GM08714 (cell line): Measurements from ENCODE around the gene CACNG4.
A peak's percentile ranks its signal among the peaks of the same experiment; 100 is the strongest.

ENCODE experiments used
- H3K4me3 ChIP-seq: fragments of 200-500 bp; sonication (Bioruptor generic); 2 replicates; pipeline ENCODE4 v1.5.1; 2014; ENCODE audit warnings: mild to moderate bottlenecking, low read length, inconsistent platforms
- ZNF274 ChIP-seq: IDR thresholded peaks from 2 replicates; pipeline ENCODE4 v1.6.1; 2012; ENCODE audit warnings: mild to moderate bottlenecking, low read depth, low read length

The CACNG4 gene

DNA sequence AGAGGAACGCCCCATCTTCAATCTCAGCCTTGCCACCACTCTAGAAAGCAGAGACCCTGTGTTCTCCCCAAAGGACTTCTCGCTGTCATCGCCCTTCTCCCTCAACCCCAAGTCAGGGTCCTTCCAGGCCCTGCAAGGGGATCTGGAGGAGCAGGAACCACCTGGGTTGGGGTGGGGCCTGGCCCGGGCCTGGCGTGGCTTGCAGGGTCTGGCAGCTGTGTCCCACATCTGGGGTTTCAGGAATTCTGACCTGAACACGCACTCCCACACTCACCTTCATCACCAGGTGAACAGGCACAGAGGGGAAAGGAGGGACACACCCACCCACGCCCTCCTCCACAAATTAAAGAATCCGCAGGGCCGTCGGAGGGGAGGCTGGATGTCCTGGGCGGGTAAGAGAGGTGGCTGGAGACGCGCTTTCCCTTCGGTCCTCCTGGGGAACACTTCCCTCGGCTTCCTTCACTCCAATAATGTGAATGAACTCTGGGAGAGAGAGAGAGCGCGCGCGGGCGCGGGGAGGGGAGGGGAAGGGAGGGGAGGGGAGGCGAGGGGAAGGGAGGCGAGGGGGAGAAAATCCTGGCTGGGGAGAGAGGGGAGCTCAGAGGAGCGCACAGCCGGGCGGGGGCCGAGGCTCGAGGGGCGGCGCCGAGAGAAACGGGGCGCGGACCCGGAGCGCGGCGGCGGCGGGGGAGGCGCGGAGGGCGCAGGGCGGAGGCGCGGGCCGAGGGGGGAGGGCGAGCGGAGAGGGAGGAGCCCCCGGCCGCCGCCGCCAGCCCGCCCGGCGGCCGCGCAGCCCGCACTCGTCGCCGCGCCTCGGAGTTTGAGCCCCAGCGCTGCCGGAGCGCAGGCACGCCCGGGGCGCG, at the start of gene CACNG4:
CACNG4 (plus strand) TSS at position 799 of the 863 bp plus-strand sequence. CDS start 205 bp downstream, outside the sequence.
- TF ChIP-seq ZNF274, result no peak
- peak within 1 kb of the TSS; percentile 39; the same call in 1 of the 2 replicates for H3K4me3 ChIP-seq

DNA sequence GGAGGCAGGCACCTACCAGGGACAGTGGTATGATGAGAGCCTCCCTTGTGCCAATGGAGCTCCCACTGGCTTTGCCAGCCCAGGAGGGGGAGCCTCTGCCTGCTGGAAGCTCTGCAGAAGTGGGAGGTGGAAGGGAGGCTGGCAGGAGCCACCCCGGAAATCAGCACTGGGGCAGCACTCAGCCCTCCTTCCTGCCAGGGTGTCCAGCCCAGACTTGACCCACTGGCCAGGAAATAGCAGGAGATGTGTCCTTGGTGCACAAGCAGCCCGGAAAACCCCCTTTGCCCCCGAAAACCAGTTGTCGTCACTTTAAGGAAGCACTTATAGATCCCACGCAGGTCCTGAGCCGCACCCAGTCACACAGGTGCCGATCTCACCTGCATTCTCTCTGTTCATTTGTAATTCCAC, 49.3 kb upstream of the CACNG4 start:
- no peak overlapping the region for H3K4me3 ChIP-seq
- no peak for TF ChIP-seq ZNF274

DNA sequence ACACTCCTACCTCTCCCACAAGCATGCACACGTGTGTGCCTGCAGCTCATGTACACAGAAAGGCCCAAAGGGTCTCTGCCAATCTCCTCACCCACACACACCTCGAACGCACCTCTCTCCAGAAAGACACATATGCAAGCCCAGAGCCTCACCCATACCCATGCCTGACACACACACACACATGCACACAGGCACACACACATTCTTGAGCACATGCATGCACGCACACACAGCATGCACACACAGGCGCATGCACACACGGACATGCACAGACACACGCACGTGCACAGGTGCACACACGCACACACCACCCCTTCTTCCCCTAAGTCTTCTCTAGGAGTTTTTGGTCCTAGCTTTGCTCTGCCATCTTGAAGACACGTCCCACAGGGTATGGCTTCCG, 48.7 kb upstream of the CACNG4 start:
- TF ChIP-seq ZNF274, result no peak
- no peak overlapping the region for H3K4me3 ChIP-seq

DNA sequence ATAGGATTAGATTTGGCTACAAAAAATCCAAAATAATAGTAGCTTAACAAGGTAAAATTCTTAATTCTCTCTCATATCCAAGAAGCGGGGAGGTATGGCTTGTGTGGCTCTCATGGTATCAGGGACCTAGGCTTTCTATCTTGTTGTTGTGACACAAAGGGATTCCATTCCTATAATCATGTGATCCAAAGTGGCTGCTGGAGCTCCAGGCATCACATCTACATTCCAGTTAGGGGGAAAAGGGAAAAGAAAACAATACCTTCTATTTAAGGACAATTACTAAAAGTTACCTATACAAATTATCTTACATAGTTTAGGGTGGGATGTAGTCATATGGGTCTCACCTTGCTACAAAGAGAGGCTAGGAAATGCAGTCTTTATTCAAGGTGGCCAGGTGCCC, 47.6 kb upstream of the CACNG4 start:
- TF ChIP-seq ZNF274, result no peak
- H3K4me3 ChIP-seq, result no peak overlapping the region

DNA sequence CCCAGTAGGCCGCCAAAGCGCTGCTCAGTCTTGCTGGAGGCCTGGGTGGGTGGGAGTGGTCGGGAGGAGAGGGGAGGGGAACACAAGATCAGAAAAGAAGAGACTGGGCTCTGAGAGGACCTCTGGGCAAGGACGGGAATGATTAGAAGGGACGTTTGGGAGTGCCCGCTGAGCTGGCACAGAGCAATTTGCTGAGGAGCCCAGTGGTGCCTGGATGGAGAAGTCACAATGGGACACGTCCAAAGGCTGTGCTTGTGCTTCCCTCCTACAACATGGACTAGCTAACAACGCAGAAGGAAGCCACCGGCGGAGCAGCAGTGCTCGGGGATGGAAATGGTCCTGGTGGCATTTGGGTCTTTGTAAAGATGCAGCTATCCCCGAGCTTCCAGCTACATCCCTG, 45.6 kb upstream of the CACNG4 start:
- TF ChIP-seq ZNF274, result no peak
- no peak overlapping the region for H3K4me3 ChIP-seq

DNA sequence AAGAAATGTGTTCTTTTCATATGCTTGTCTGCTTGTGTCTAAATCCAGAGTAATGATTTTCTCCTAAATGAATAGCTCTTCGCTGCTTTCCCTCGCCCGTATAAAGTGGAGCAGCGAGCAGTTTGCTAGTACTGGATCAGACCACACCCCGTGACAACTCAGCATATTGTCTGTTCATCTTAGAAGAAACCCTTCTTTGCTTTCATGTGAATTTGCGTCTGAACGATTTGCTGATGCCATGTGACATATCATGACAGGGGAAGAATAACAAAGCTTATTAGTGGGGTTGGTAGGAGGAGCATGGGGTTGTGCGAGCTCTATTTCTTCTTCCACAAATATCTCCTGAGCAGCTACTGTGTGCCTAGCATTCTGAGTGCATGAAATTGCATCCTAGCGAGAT, 44.1 kb upstream of the CACNG4 start:
- no peak overlapping the region for H3K4me3 ChIP-seq
- no peak for TF ChIP-seq ZNF274

DNA sequence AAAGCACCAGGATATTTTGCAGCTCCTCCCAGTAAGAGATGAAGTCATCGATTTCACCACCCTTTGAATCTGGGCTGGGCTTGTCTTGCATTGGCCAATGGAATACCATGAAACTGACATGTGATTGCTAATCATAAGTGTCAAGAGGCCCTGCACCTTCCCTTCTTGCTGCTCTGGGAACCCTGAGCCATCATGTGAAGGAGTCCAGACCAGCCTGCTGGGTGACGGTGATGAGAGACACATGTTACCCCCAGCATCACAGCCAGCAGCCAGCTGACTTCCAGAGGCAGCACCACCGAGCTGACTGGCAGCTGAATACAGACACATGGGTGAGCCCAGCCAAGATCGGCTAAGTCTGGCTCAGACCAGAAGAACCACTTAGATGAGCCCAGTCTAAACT, 43.6 kb upstream of the CACNG4 start:
- H3K4me3 ChIP-seq, result no peak overlapping the region
- TF ChIP-seq ZNF274, result no peak

DNA sequence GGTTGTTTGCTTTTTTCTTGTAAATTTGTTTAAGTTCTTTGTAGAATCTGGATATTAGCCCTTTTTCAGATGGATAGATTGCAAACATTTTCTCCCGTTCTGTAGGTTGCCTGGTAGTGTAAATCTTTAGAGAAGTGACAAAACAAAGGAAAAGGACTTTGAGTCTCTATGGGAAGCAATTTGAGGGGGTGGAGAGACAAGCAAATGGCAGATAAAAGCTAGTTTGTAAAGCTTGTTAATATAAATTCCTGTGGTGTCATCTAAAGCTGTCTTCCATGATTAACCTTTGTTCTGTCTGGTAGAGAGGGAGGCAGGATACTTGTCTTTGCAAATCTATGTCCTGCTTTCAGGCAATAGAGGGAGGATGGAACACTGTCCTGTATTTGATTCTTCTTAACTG, 40.6 kb upstream of the CACNG4 start:
- TF ChIP-seq ZNF274, result no peak
- H3K4me3 ChIP-seq, result no peak overlapping the region

DNA sequence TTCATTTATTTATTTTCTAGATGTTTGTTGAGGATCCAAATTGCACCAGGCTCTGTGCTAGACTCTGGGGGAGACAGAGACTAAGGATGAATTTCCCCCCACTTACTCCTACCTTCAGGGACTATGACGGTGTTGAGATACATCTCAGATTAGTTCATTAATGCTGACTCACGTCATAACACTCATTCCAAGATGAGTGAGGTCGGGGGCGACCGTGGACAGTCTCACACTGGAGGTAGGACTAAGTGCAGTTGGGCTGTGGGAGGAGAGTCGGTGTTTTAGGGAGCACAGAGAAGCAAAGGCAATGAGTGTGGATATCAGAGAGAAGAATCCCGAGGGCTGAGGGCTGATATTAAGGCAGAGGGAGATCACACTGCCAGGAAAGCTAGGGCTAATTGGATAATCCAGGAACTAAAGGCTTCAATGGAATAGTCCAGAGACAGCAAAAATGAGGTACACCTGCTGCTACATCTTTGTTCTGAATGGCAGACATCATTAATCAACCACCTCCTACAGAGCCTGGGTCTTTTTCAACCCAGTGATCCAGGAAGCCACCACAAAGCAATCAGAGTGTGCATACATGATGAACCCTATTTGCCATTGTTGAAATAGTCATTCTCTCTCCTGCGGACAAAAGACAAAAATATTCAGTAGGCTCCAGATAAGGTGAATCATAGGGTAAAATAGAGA, 38.6 kb upstream of the CACNG4 start:
- H3K4me3 ChIP-seq, result no peak overlapping the region
- no peak for TF ChIP-seq ZNF274

DNA sequence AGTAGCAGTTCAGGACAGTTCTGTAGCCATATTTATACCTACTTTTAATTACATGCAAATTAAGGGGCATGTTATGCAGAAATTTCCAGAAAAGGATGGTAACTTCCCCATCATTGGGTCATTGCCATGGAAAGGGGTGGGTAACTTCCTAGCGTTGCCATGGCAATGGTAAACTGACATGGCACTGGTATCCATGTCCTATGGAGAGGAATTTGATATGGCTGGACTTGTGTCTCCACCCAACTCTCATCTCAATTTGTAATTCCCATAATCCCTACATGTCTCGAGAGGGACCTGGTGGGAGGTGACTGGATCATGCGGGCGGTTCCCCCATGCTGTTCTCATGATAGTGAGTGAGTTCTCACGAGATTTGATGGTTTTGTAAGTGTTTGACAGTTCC, 35.6 kb upstream of the CACNG4 start:
- TF ChIP-seq ZNF274, result no peak
- H3K4me3 ChIP-seq, result no peak overlapping the region

DNA sequence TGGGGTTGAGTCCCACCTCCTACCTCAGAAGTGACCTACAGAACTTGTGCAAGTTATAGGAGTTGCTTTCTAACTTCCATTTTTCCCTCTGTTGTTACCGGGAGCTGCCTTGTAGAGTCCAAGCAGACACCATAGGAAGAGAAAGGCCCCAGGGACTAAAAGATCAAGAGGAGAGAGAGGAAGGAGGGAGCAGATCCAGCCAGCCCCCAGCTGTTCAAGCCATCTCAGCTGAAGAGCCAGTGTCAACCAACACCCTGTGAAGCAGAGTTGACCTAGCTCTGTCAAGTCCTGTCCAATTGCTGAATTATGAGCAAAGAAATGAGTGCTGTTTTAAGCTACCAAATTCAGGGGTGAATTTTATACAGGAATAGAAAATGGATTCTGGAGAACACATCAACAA, 34.9 kb upstream of the CACNG4 start:
- no peak overlapping the region for H3K4me3 ChIP-seq
- TF ChIP-seq ZNF274, result no peak

DNA sequence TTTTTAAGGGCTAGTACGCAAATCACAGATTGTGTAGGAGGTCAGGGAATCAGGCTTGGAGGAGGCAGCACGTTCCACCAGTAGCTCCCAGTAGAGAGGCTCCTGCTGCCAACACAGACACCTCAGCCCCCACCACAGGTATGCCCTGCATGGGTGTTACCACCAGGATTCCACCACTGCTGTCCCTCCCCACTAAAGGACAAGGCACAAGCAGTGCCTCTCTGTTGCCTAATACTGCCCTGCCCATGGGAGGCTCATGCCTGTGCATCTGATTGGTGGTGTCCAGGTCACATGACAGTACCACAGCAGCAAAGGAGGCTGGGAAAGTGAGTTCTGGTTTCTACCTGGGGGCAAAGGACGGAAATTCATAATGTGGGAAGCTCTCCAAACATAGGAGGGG, 33.6 kb upstream of the CACNG4 start:
- TF ChIP-seq ZNF274, result no peak
- H3K4me3 ChIP-seq, result no peak overlapping the region

DNA sequence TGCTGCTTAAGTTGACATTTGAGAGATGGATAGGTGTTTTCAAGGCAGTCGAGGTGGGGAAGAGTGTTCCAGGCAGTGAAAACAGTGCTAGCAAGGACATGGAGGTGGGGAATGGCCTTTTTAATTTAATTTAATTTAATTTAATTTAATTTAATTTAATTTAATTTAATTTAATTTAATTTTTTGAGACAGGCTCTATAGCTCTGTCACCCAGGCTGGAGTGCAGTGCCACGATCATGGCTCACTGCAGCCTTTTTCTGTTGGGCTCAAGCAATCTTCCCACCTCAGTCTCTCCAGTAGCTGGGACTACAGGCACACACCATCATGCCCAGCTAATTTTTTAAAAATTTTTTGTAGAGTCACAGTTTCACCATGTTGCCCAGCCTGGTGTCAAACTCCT, 32.2 kb upstream of the CACNG4 start:
- no peak for TF ChIP-seq ZNF274
- H3K4me3 ChIP-seq, result no peak overlapping the region

DNA sequence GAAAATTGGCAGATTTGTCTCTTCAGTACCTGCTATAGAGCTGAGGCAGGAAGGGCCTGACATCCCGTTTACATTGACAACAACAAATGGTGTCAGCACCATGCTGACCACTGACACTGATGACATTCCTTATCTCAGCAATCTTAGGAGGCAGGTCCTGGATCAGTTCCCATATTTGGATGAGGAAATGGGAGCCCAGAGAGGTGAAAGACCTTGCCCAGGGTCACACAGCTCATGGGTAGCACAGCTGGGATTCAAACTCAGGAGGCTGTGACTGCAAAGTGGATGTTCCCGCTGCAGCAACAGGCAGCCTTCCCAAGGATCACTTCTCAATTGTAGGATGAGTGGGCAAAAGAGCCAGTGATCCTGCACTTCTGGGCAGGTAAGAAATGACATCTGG, 30.5 kb upstream of the CACNG4 start:
- H3K4me3 ChIP-seq, result no peak overlapping the region
- no peak for TF ChIP-seq ZNF274

DNA sequence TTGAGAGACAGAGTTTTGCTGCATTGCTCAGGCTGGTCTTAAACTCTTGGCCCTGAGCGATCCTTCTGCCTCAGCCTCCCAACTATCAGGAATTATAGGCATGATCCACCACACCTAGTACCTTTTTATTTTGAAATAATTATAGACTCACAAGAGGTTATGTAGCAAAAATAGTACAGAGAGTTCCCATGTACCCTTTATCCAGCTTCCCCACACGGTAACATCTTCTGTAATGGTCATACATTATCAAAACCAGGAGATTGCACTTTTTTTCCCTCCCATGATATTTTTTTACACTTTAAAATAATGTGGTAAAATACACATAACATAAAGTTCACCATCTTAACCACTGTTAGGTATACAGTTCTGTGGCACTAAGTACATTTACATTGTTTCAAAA, 28.8 kb upstream of the CACNG4 start:
- no peak overlapping the region for H3K4me3 ChIP-seq
- no peak for TF ChIP-seq ZNF274
